ENCODE data around the gene MTHFR.
A peak's percentile ranks its signal among the peaks of the same experiment; 100 is the strongest.

Gene MTHFR

DNA sequence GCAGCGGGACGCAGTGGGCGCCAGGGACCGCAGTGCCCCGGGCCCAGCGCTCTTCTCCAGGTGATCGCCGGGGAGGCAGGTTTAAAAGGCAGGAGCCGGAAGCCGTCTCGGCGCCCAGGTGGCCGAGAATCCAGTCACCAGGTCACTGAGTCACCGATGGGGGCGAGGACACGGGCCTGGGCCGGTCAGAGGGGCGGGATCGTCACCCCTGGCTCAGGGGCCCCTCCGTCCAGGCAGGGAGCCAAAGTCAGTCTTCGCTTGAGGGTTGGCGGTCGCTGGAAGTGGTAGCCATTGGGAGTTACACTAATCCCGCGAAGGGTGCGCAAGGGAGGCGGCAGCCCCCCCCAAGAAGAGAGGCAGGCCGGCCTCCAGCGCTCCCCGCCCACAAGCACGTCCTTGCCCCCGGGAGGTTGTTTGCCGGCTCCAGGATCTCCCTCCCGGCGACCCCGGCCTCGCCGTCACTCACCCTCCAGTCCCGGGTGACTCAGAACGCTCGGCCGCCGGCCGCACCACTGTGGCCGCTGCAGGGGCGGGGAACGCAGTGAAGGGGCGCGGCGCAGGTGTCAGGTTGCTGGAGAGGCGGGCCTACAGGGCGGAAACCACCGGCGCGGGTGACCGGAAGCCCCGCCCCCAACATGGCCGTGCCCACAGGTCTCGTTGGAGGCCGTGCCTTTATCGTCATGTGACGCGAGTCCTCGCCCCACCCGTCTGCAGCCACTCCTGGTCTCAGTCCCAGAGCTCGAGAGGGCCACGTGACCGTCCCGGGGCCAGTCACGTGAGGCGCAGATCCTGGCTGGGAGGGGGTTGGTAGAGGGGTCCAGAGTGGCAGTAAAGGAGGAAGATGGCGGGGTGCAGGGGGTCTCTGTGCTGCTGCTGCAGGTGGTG is at the start of gene MTHFR, which contains the start of gene CLCN6:
MTHFR (minus strand) TSS at position 543 of the 885 bp plus-strand sequence. CDS start 2,848 bp downstream, outside the sequence.
CLCN6 (plus strand) TSS at position 770 of the 885 bp plus-strand sequence; CDS start at position 842, 72 bp downstream.
- DNase-seq, result peak; percentile 99 to 100

DNA sequence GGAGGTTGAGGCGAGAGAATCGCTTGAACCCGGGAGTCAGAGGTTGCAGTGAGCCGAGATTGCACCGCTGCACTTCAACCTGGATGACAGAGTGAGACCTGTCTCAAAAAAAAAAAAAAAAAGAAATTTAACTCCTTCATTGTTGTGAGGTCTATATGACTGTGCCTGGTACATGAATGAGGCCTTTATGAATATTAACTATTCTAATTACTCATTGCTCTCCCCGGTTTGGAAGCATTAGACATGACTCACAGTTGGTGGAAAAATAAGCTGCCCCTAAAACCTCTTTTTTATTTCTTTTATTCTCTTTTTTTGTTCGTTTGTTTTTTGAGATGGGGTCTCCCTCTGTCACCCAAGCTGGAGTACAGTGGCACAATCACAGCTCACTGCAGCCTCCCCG is 49.7 kb upstream of the MTHFR start:
- no peak for DNase-seq

GRCh38 chr1:11854519-11854918 is 48.8 kb upstream of the MTHFR start:
- DNase-seq, result no peak

DNA sequence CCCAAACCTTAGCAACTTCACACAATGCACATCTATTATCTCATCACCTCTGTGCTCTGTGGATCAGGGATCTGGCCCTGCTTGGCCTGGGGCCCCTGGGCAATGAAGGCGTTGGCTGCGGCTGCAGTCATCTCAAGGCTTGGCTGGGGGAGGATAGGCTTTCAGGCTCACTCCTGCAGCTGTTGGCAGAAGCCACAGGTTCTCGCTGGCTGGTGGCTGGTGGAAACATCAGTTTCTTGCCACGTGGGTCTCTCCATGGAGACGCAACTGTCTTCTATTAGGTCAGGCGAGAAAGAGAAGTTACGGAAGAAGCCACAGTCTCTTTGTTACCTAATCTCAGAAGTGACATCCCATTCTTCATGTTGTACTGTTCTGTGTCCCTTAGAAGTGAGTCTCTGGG is 45.4 kb upstream of the MTHFR start:
- no peak for DNase-seq

DNA sequence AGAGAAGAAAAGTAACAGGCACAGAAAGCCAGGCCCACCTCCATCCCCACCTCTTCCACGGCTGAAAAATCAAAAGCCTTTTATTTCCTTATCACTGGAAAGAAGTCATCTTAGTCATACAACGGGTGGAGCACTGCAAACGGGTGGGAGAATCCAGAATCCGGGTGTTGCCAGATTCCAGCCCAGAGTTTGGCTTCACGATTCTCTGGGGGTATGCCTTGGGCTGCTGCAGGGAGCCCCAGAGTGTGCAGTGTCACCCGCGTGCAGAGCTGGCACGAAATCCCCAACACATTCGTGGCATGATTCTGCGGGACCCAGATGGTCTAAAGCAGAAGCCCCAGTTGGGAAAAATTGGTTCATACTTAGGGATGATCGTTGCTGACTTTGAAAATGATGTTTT is 44.4 kb upstream of the MTHFR start:
- no peak for DNase-seq

DNA sequence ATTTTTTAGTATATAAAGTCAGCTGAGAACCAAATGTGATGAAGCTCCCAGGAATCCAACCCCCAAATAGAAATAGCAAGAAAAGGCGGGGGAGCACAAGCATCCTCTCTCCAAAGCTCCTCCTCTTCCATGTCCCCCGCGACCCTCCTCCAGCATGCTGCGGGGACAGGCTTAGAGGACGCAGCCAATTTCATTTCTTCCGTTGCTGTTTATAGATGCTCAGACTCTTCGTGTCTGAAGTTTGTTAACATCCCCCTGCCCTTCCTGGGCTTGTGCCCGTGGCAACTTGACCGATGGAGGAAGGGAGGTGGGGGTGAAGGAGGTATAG is 42.6 kb upstream of the MTHFR start:
- no peak for DNase-seq

- peak in 1 of 2 experiments; percentile 62 for DNase-seq
These were observed 42.1 kb upstream of the MTHFR start, which contains the start of gene NPPA for GRCh38 chr1:11847667-11848372. TSS of gene NPPA (minus strand) at chr1:11847783. CDS start at chr1:11847684, 99 bp downstream.

DNA sequence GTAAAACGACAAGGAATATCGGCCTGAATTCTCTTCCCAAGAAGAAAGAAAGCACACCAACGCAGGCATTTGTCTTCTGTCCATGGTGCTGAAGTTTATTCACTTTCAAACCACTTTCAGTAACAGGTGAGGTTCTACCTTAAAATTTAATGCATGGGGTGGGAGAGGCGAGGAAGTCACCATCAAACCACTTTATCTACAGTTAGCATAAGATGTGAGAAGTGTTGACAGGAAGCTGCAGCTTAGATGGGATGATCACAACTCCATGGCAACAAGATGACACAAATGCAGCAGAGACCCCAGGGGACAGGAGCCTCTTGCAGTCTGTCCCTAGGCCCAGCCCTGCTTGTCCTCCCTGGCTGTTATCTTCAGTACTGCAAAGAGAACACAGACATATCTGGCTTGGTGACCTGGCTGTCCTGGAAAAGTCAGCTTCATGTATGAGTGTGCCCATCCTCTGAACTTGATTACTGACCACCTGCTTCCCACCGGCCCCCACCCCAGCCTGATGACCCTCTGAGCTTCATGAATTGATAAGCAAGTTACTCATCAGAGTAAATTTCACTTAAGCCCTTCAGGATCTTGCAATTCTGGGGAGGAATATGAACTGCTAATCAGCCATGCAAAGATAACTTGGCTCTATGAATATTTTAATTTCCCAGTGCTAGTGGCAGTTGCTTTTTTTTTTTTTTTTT is 40.0 kb upstream of the MTHFR start:
- DNase-seq, result no peak

DNA sequence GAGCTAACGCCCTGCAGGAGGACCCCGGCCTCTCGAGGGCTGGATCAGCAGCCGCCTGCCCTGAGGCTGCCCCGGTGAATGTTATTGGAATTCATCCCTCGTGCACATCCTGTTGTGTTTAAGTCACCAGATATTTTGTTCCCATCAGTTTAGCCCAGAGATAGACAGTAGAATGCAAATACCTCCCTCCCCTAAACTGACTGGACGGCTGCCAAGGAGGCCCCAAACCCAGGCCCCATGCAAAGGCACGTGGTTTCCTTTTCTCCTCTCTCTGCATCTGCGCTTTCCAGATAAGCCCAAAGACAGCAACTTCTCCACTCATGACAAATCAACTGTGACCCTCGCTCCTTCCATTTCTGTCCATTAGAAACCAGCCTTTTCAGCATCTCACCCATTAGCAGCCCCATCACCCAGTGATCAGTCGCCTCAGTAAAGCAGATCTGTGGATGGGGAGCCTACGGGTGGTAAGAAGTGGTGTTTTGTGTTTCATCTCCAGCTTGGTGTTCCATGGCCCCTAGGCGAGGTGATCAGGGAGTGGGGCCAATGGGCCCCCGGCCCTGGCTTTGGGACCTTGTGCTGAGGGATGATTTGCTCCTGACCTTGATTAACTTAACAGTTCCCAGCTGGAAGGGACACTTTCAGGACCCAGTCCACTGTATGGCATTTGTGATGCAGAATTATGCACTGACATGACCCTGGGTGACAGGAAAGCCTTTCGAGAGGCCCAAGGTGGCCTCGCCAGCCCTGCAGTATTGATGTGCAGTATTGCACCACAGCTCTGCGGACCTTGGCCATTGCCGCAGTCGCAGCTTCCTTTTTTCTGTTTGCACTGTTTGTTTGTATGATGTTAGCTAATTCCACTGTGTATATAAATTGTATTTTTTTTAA is 36.6 kb upstream of the MTHFR start:
- DNase-seq, result no peak

GRCh38 chr1:11841245-11842153 is 35.7 kb upstream of the MTHFR start:
- no peak for DNase-seq

DNA sequence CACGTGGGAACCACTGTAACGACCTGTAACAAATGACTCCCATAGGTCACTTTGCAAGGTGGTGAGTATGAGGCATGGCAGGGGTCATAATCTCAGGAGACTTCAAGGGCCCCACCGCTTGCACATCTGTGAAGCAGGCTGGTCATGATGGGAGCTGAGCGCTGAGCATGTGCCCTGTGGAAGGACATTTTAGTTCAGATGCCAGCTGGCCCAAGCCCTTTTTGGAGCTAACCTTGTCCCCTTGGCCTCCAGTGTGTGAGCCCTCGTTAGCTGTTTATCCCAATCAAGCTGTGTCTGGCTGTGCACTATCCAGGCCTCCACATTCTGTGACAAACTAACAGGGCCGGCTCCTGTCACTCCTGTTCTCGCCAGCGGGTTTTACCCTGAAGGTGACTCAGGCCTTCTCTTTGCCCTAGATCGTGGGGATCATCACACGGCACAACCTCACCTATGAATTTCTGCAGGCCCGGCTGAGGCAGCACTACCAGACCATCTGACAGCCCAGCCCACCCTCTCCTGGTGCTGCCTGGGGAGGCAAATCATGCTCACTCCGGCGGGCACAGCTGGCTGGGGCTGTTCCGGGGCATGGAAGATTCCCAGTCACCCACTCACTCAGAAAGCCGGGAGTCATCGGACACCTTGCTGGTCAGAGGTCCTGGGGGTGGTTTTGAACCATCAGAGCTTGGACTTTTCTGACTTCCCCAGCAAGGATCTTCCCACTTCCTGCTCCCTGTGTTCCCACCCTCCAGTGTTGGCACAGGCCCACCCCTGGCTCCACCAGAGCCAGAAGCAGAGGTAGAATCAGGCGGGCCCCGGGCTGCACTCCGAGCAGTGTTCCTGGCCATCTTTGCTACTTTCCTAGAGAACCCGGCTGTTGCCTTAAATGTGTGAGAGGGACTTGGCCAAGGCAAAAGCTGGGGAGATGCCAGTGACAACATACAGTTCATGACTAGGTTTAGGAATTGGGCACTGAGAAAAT is 34.3 kb upstream of the MTHFR start:
- DNase-seq, result peak in 1 of 2 experiments; percentile 13

GRCh38 chr1:11838349-11839272 is 32.8 kb upstream of the MTHFR start:
- DNase-seq, result peak in 1 of 2 experiments; percentile 78

- DNase-seq, result no peak
These were observed 32.1 kb upstream of the MTHFR start for GRCh38 chr1:11837767-11838348.

GRCh38 chr1:11836955-11837766 is 31.4 kb upstream of the MTHFR start:
- DNase-seq, result no peak

- no peak for DNase-seq
These were observed 29.9 kb upstream of the MTHFR start for GRCh38 chr1:11835441-11836225.

- no peak for DNase-seq
These were observed 28.1 kb upstream of the MTHFR start for GRCh38 chr1:11833900-11834299.

DNA sequence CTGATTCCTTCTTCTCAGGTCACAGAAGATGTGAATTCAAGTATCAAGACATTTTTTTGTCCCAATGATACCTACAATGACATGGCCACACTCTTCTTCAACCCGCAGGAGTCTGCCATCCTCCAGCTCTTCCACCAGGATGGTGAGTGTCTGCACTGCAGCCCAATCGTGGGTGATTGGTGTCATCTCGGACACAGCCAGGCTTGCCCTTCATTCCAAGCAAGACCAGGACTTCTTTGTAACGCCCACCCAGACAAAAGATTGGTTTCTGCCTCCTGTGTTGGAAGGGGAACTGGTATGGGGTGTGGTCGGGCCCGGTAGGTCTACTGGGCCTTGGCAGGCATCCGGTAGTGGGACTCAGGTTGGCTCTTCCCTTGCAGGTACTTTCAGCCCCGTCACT is 27.7 kb upstream of the MTHFR start:
- DNase-seq, result no peak

Measured in NCI-H446 (cell line).